Mucosa of stomach (tissue), 1 donor: ENCODE results near the gene INSYN1.

Experiments
- H3K27me3 ChIP-seq: one replicate; pipeline ENCODE4 v1.7.0; 2013; ENCODE audit warnings: mild to moderate bottlenecking, low read length; ENCODE audit not compliant: control insufficient read depth, insufficient read depth
- H3K36me3 ChIP-seq: one replicate; pipeline ENCODE4 v1.7.0; 2013; ENCODE audit warnings: low read length; ENCODE audit not compliant: control insufficient read depth, insufficient read depth
- H3K4me1 ChIP-seq: one replicate; pipeline ENCODE4 v1.7.0; 2013; ENCODE audit warnings: mild to moderate bottlenecking, low read length; ENCODE audit not compliant: control insufficient read depth, insufficient read depth
- H3K4me3 ChIP-seq: one replicate; pipeline ENCODE4 v1.7.0; 2013; ENCODE audit warnings: low read length
- H3K9ac ChIP-seq: one replicate; pipeline ENCODE4 v1.7.0; 2013; ENCODE audit warnings: mild to moderate bottlenecking, low read length, moderate library complexity
- H3K9me3 ChIP-seq: one replicate; pipeline ENCODE4 v1.7.0; 2013; ENCODE audit warnings: mild to moderate bottlenecking, low read length, moderate library complexity; ENCODE audit not compliant: control insufficient read depth
- donor health status: Pancreatic carcinoma.

INSYN1 gene

DNA sequence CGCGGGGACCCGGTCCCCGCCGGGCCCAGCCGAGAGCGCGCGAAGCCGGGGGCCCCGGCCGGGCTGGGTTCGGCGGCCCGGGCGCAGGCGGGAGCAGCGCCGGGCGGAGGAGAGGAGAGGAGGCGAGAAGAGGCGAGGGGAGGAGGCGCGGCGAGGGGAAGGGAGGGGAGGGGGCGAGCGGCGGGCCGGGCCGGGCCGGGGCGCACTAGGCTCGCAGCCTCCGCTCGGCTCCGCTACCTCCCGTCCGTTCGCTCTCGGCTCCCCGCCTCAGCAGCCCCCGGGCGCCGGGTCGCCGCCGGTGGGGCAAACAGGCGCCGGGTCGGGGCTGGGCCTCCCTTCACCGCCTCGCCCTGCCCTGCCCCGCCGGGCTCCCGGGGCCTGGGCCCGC lies 351 bp downstream of the INSYN1 start:
- H3K9me3 ChIP-seq: no peaks in the 10 kb centered on the region
- H3K36me3 ChIP-seq: no peaks in the 10 kb centered on the region
- H3K9ac ChIP-seq: no peak overlapping the region
- no peak overlapping the region for H3K4me3 ChIP-seq
- peaks cover 50% of the 10 kb centered on the region for H3K27me3 ChIP-seq
- H3K4me1 ChIP-seq: no peaks in the 10 kb centered on the region

DNA sequence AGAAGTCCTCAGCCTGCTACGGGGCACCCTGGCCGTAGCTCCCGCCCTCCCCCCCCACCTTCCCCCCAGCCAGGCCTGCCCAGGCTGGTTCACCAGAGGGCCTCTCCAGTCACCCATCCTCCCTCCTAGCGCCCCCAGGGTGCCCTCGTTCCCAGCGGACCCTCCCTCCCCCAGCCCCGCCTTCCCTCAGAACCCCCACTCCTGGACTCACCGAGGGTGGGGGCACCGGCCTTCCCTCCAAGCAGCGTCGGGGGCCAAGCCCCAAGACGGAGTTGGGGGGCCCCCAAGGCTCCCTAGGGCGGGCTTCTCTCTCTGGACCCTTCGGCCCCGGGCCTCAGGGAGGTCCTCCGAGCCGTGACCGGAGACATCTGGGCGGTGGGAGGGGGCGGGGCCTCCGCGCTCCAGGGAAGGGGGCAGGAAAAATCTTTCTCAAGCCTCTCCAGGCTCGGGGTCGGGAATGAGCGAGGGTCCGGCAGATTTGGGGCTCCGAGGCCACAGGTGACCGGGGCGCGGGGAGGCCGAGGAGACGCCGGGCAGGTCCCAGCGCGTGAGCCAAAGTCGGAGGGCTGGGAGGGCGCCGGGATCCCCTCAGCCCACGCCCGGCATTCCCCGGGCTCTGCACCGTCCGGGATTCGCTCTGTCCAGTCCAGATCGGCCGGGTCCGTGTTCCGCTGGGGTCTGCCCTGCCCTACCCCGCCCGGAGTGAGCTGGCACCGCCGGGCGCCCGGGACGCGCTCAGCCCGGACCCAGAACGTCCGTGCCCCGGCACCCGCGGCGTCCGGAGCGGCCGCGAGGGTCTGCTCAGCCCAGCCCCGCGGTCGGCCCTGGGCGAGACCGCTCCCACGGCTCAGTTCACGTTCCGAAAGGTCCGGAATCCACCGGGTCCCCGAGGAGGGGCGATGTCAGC lies 999 bp downstream of the INSYN1 start:
- H3K4me3 ChIP-seq: no peak overlapping the region
- H3K36me3 ChIP-seq: no peaks in the 10 kb centered on the region
- no peaks in the 10 kb centered on the region for H3K9me3 ChIP-seq
- peaks cover 47% of the 10 kb centered on the region for H3K27me3 ChIP-seq
- no peaks in the 10 kb centered on the region for H3K4me1 ChIP-seq
- H3K9ac ChIP-seq: no peak overlapping the region

DNA sequence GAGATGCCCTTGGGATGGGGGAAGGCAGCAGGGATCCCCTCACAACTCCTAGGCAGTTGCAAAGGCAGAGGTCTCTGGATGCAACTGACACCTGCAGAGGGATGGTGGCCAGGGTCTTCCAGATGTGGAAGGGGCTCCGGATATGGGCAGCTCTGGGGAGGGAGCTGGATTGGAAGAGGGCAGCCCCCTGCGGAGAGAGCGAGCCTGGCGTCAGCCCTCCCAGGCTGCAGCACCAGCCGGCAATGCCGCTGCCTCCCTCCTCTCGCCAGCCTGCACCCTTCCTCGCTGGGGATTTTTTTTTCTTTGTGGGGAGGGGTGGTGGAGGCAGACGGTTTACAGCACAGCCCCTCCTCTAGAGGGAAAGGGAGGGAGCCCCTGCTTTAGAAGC lies 1.6 kb downstream of the INSYN1 start:
- Histone ChIP-seq H3K27me3 (peaks cover 42% of the 10 kb centered on the region), H3K9ac (no peak overlapping the region), H3K4me3 (no peak overlapping the region)

DNA sequence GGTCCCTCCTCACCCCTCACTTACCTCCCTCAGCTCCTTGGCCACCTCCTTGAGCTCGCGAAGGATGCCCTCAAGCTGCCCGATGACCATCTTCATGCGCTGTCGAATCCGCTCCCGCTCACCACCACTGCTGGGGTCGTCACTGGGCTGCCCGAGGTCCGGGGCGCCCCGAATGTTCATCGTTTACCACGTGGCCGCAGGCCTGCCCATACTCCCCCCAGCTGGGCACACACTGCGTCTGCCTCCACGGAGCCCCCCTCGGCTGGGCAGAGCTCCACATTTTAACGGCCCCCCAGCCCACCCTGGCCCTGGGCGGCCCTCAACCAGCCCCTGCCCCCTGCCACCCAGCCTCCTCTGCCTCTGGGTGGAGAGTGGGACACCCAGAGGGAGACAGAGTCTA lies 2.2 kb downstream of the INSYN1 start:
- Histone ChIP-seq H3K36me3 (no peaks in the 10 kb centered on the region), H3K4me3 (no peak overlapping the region), H3K4me1 (no peaks in the 10 kb centered on the region), H3K9me3 (no peaks in the 10 kb centered on the region), H3K27me3 (peaks cover 42% of the 10 kb centered on the region), H3K9ac (no peak overlapping the region)

More for the DNA sequence above, 1.6 kb downstream of the INSYN1 start:
- H3K4me1 ChIP-seq: no peaks in the 10 kb centered on the region
- no peaks in the 10 kb centered on the region for H3K36me3 ChIP-seq
- no peaks in the 10 kb centered on the region for H3K9me3 ChIP-seq

DNA sequence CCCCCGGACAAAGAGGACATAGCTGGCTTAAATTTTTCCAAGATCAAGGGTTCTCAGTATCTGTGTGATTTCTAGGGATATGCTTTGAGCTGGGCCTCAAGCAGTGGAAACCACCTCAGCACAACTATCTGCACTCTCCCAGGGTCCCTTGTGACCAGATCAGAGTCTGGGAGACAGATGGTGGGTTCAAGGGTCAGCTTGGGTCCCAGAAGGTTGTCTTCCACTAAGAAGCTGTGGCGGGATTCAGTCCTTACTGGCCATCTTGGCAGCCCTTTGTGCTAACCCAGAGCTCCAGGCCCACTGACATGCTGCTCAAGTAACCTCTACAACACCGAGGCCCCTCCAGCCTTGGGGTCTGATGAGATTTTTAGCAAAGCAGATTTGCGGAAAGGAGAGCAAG lies 2.7 kb downstream of the INSYN1 start:
- H3K4me1 ChIP-seq: no peaks in the 10 kb centered on the region

DNA sequence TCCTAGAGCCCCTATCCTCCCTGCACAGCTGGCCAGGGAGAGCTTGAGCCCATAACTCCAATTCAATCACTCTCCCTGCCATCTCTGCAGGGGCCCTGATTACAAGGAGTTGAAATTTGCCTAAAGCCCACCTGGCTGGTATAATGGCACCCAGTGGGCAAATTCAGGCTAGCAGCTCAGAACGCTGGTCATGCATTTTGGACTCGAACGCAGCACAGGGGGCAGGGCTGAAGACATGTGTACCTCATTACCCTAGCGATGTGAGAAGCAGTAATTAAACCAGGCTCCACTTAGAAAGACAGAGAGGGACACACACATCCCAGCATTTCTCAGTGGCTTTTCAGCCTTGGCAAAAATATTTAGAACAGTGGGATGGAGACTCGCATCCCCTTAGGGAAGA lies 3.2 kb downstream of the INSYN1 start:
- Histone ChIP-seq H3K36me3 (no peaks in the 10 kb centered on the region), H3K4me3 (no peak overlapping the region), H3K27me3 (peaks cover 42% of the 10 kb centered on the region), H3K9ac (no peak overlapping the region), H3K4me1 (no peaks in the 10 kb centered on the region), H3K9me3 (no peaks in the 10 kb centered on the region)

More for the DNA sequence above, 2.7 kb downstream of the INSYN1 start:
- Histone ChIP-seq H3K4me3 (no peak overlapping the region), H3K9ac (no peak overlapping the region), H3K9me3 (no peaks in the 10 kb centered on the region), H3K36me3 (no peaks in the 10 kb centered on the region), H3K27me3 (peaks cover 42% of the 10 kb centered on the region)

DNA sequence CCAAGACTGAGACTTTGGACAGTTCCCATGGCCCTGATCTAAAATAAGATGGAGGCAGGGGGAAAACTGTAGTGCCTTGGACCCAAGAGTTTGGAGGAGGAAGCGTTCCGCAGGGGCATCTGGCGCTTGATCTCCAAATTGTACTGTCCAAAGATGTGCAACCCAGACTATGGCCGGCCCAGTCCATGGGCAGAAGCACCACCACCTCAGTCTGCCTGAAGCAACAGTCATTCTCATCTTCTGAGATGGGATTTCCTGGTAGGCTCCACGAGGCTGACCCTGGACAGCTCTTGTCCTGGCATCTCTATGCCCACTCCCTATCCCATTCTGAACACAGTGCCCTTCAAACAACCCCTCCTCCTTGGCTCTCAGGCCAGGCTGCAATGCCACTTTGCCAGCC lies 3.6 kb downstream of the INSYN1 start:
- Histone ChIP-seq H3K4me3 (no peak overlapping the region), H3K4me1 (no peaks in the 10 kb centered on the region), H3K9me3 (no peaks in the 10 kb centered on the region), H3K36me3 (no peaks in the 10 kb centered on the region), H3K9ac (no peak overlapping the region), H3K27me3 (peaks cover 37% of the 10 kb centered on the region)

DNA sequence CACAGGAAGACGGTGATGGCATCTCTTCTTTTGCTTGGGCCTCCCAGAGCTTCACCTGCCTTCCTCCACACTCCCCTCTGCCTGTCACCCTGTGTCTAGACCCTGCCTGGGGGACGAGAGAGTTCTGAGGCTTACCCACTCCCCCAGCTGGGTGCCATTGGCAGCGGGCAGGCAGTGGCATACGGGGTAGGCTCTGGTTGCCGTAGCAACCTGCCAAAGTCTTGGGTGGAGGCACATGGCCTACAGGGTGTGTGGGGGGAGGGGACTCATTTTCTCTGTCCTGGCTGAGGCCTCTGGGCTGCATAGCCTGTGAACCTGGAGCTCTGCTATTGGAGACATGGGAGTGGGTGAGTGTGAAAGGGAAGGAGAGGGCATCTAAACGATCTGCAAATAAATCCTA lies 4.4 kb downstream of the INSYN1 start:
- Histone ChIP-seq H3K36me3 (no peaks in the 10 kb centered on the region), H3K9me3 (no peaks in the 10 kb centered on the region), H3K27me3 (peaks cover 29% of the 10 kb centered on the region), H3K4me1 (no peaks in the 10 kb centered on the region), H3K4me3 (no peak overlapping the region), H3K9ac (no peak overlapping the region)

DNA sequence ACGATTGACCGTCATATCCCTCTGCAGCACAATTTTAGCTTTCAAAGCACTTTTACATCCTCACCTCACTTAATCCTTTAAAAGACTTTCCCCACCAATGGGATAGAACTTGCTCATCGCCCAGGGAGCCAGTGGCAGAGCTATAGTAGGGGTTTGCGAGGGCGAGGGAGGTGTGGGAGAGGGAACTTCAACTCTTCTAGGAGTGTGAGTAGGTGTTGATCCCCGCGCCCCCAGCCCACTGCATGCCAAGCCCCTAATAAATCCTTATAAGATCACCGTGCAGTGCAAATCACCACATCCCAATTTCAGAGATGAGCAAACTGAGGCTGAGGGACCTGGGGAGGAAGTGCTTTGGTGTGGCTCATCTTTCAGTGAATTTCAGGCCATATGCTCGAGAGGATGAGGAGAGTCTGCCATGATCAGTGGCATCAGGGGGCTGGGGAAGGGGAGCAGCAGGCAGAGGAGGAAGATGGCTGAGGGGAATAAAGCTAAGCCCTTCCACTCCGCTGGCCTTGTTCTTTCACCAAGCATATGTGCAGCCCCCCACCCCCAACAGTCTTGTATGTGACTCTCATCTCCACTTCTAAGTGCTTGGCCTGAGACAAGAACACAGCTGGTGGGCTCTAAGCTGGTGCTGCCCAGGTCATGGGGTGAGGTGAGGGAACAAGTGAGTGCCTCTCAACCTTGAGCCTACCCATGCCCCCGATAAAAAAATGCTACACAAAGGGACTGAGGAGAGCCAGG lies 5.1 kb downstream of the INSYN1 start:
- Histone ChIP-seq H3K27me3 (peaks cover 24% of the 10 kb centered on the region), H3K9me3 (no peaks in the 10 kb centered on the region), H3K36me3 (no peaks in the 10 kb centered on the region), H3K4me1 (no peaks in the 10 kb centered on the region), H3K9ac (no peak overlapping the region), H3K4me3 (no peak overlapping the region)

DNA sequence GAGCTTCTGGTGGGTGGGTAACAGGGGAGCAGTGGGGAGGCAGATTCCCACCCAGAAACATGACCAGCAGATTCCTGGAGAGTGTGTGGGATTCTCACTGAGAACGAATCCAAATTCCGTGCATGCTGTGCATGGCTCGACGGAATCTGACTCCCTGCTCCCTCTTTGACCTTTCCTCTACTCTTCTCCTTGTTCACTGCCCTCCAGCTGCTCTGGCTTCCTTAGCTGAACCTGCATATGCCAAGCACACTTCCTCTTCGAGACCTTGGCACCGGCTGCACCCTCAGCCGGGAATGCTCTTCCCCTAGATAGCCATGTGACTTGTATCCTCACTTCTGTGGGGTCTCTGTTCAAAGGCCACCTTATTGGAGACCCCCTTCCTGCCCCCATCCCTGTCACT lies 6.3 kb downstream of the INSYN1 start:
- Histone ChIP-seq H3K4me3 (no peak overlapping the region), H3K27me3 (peaks cover 16% of the 10 kb centered on the region), H3K9ac (no peak overlapping the region), H3K9me3 (no peaks in the 10 kb centered on the region), H3K36me3 (no peaks in the 10 kb centered on the region), H3K4me1 (no peaks in the 10 kb centered on the region)

DNA sequence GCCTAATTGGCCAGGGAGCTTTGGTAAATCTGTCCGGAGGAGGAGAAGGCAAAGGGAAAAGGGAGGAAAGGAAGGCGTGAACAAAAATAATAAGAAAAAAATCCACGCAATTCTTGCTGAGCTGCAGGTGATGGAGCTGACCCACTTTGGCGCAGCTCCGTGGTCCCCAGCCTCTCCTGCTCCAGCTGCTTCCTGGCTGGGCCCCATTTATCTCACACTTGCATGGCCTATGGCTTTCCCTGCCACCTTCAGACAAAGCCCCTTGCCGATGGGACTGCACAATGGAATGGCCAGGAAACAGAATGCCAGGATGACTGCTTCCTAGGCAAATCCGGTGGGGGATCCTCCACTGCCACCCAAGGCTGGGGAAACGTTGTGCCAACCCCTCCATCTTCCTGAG lies 6.9 kb downstream of the INSYN1 start:
- Histone ChIP-seq H3K4me1 (no peaks in the 10 kb centered on the region), H3K27me3 (peaks cover 12% of the 10 kb centered on the region), H3K9ac (no peak overlapping the region), H3K36me3 (no peaks in the 10 kb centered on the region), H3K4me3 (no peak overlapping the region), H3K9me3 (no peaks in the 10 kb centered on the region)

DNA sequence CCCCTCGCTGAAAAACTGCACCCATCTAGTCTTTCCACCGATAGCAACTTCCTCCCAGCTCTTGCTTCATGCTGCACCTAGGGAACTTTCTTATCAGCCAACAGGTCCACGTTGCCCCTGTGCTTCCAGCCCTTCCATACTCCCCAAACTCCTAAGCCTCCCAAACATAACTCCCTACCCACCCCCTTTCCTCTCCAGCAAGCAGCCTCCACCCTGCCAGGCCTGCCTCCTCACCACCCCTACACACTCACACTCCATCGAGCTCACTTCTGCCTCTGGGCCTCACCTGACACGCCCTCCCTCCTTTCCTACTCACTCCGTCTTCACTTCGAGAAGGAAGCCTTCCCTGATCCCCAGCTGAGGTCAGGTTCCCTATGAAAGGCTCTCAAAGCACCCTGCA lies 8.1 kb downstream of the INSYN1 start:
- no peaks in the 10 kb centered on the region for H3K36me3 ChIP-seq
- H3K4me1 ChIP-seq: no peaks in the 10 kb centered on the region
- H3K4me3 ChIP-seq: no peak overlapping the region
- no peaks in the 10 kb centered on the region for H3K9me3 ChIP-seq
- H3K27me3 ChIP-seq: peaks cover under 1% of the 10 kb centered on the region
- no peak overlapping the region for H3K9ac ChIP-seq
